Gastrocnemius medialis (tissue), 4 donors: Measurements from ENCODE around the gene GMFB.

Experiments
- CTCF ChIP-seq, 5 experiments: fragments of 450-650 bp in 3 of 5; fragments of 200-600 bp in 2 of 5; sonication (generic) in 2 of 5; IDR thresholded peaks in 4 of 5; conservative IDR thresholded peaks in 1 of 5; 1 replicate in 4 of 5; 2 replicates in 1 of 5; pipeline ENCODE4 v1.5.1; 2016 to 2019; ENCODE audit warnings: antibody characterized with exemption in 5 of 5, mild to moderate bottlenecking in 3 of 5, moderate library complexity in 3 of 5
- POLR2A ChIP-seq, 2 donors: fragments of 450-650 bp; IDR thresholded peaks; one replicate each; pipeline ENCODE4 v1.6.1; 2017; ENCODE audit warnings: antibody characterized with exemption in 2 of 2, mild to moderate bottlenecking in 2 of 2, moderate library complexity in 2 of 2

GRCh38 chr14:54483846-54484245 lies 4.9 kb downstream of the GMFB start:
- no peak for TF ChIP-seq CTCF (IDR thresholded peaks at IDR 0.05 in 4 of 5, conservative IDR thresholded peaks at IDR 0.05 in 1 of 5)
- no peak for TF ChIP-seq POLR2A (IDR thresholded peaks at IDR 0.05)
